ENCODE data around the gene EHMT1. TPM values are rescaled to one million over a fixed set of nuclear protein-coding genes. Genes with fewer than 3 reads are reported as not detected.

EHMT1 gene
- polyA plus RNA-seq, 2 of the 4 experiments (the other 2 are of a cell fraction) = 41.3 to 48.0 TPM

- CTCF ChIA-PET = no interaction called here
- POLR2A ChIA-PET = no interaction called here
- TF ChIP-seq ZSCAN20 (CRISPR knock-in tag; IDR thresholded peaks at IDR 0.05) (no peak), PBX3 (IDR thresholded peaks at IDR 0.05) (no peak), FOSB (CRISPR knock-in tag; IDR thresholded peaks at IDR 0.05) (no peak), MAFK (IDR thresholded peaks at IDR 0.05; ENCODE audit: partially characterized antibody) (no peak)
- Histone ChIP-seq H3K4me2 (no peak overlapping the region), H3K4me1 (no peaks in the 10 kb centered on the region), H3K4me3 (no peak overlapping the region), H3K27ac (no peak overlapping the region), H3K9me3 (peaks cover 11% of the 10 kb centered on the region; the same call in 1 of the 3 replicates)
- DNase-seq (ENCODE audit: low read depth in 1 of 2, low spot score in 1 of 2) (no peak), ATAC-seq (no peak; a peak in 1 of 6 replicates), FAIRE-seq (no peak)
- 92% methylated on average over 19 of the region's 20 CpGs for WGBS (ENCODE audit: missing lambda C conversion rate)
These were observed 209.2 kb downstream of the EHMT1 start for GRCh38 chr9:137827908-137828526.

GRCh38 chr9:137828527-137829259, 209.9 kb downstream of the EHMT1 start:
- Histone ChIP-seq H3K9me3 (peaks cover 11% of the 10 kb centered on the region; the same call in 1 of the 3 replicates), H3K27ac (no peak overlapping the region), H3K4me2 (no peak overlapping the region), H3K4me1 (no peaks in the 10 kb centered on the region), H3K4me3 (no peak overlapping the region)
- ChIA-PET CTCF (no interaction called here), POLR2A (no interaction called here)
- TF ChIP-seq TFCP2L1 (CRISPR knock-in tag; IDR thresholded peaks at IDR 0.05) (no peak), REST (IDR thresholded peaks at IDR 0.05) (peak; percentile 86)
- peak; percentile 39 to 51; a peak in 3 of 6 replicates for ATAC-seq
- 86% methylated on average over 21 of the region's 21 CpGs for WGBS (ENCODE audit: missing lambda C conversion rate)
- FAIRE-seq = no peak
- no peak for DNase-seq (ENCODE audit: low read depth in 1 of 2, low spot score in 1 of 2)

- DNase-seq (ENCODE audit: low read depth in 1 of 2, low spot score in 1 of 2) (no peak), ATAC-seq (no peak), FAIRE-seq (no peak)
- Histone ChIP-seq H3K27ac (no peak overlapping the region), H3K4me3 (no peak overlapping the region), H3K9me3 (peaks cover 11% of the 10 kb centered on the region; the same call in 1 of the 3 replicates), H3K4me2 (no peak overlapping the region), H3K4me1 (no peaks in the 10 kb centered on the region)
- TF ChIP-seq GATA3 (IDR thresholded peaks at IDR 0.05; ENCODE audit: borderline replicate concordance) (no peak), MAFK (IDR thresholded peaks at IDR 0.05; ENCODE audit: partially characterized antibody) (peak; percentile 71)
- ChIA-PET POLR2A (no interaction called here), CTCF (no interaction called here)
- 87% methylated on average over 14 of the region's 14 CpGs for WGBS (ENCODE audit: missing lambda C conversion rate)
These were observed 210.6 kb downstream of the EHMT1 start for GRCh38 chr9:137829260-137829996.

- Histone ChIP-seq H3K27ac (no peak overlapping the region), H3K4me2 (no peak overlapping the region), H3K4me3 (no peak overlapping the region), H3K4me1 (no peaks in the 10 kb centered on the region), H3K9me3 (no peaks in the 10 kb centered on the region)
- 92% methylated on average over 14 of the region's 20 CpGs for WGBS (ENCODE audit: missing lambda C conversion rate)
- ATAC-seq (no peak), DNase-seq (ENCODE audit: low read depth in 1 of 2, low spot score in 1 of 2) (no peak), FAIRE-seq (no peak)
- CTCF ChIA-PET = no interaction called here
- POLR2A ChIA-PET = no interaction called here
- no peak for TF ChIP-seq MAX (IDR thresholded peaks at IDR 0.05)
- no peak for TF ChIP-seq TP53 (CRISPR knock-in tag; IDR thresholded peaks at IDR 0.05)
- no peak for TF ChIP-seq RFX5 (IDR thresholded peaks at IDR 0.05)
- no peak for TF ChIP-seq BCL3 (IDR thresholded peaks at IDR 0.05)
- no peak for TF ChIP-seq CEBPB (IDR thresholded peaks at IDR 0.05)
- no peak for TF ChIP-seq RCOR1 (IDR thresholded peaks at IDR 0.05; ENCODE audit: low read depth, low read length)
- no peak for TF ChIP-seq NFE2L2 (conservative IDR thresholded peaks at IDR 0.05; ENCODE audit: low read length)
- TF ChIP-seq NPAS2 (CRISPR knock-in tag; IDR thresholded peaks at IDR 0.05; ENCODE audit: borderline replicate concordance) = no peak
- no peak for TF ChIP-seq HDAC2 (IDR thresholded peaks at IDR 0.05)
- no peak for TF ChIP-seq ZNF302 (CRISPR knock-in tag; IDR thresholded peaks at IDR 0.05)
- TF ChIP-seq CTCF (IDR thresholded peaks at IDR 0.05) = no peak
- TF ChIP-seq FOXS1 (CRISPR knock-in tag; IDR thresholded peaks at IDR 0.05) = no peak
- TF ChIP-seq POLR2AphosphoS2 (conservative IDR thresholded peaks at IDR 0.05; ENCODE audit: low read length) = no peak
These were observed 213.4 kb downstream of the EHMT1 start for GRCh38 chr9:137832191-137832700.

Data from A549 (cell line).